SH-SY5Y (cell line): ENCODE data around the gene ZNF358.

Source experiments
- GATA2 ChIP-seq: IDR thresholded peaks from 2 replicates; pipeline ENCODE4 v1.6.1; 2011; ENCODE audit warnings: mild to moderate bottlenecking, low read depth, low read length
- GATA3 ChIP-seq: IDR thresholded peaks from 2 replicates; pipeline ENCODE4 v1.6.1; 2011; ENCODE audit warnings: low read depth, mild to moderate bottlenecking, low read length, moderate library complexity

DNA sequence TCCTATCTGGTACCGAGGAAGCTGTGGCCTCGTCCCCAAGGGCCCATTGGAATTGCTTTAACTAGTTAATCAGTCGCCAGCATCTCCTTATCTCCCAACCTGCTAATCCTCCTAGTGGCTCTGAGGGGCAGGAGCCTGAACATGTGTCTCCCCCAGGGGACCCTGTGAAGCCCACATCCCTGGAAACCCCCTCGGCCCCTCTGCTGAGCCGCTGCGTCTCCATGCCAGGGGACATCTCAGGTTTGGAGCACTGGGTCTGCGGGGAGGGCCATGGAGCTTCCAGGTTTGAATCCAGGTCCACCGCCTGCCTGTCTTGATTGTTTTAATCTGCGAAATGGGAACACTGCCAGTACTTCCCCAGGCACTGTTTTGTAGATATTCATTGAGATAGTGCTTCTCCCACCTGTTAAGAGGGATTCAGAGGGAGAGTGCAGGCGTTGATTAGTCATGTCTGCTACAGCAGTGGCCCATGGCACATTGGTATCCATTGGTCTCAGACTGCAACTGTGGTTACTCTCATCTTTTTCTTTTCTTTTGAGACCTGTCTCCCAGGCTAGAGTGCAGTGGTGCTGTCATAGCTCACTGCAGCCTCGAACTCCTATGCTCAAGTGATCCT lies 26.0 kb downstream of the ZNF358 start:
- no peak for TF ChIP-seq GATA3
- no peak for TF ChIP-seq GATA2
